Trophoblast cell (in vitro differentiated cells and primary cell): ENCODE measurements around the gene TPK1.

ENCODE experiments used
- DNase-seq, 2 donors: peaks; one replicate each; pipeline ENCODE4 v3.0.0-alpha.2; 2016
- H2AFZ ChIP-seq: 2 replicates; pipeline ENCODE4 v1.6.1; 2013; ENCODE audit warnings: low read length, moderate library complexity, mild to moderate bottlenecking; ENCODE audit not compliant: insufficient read depth, poor library complexity
- H2AK5ac ChIP-seq: 2 replicates; pipeline ENCODE4 v1.6.1; 2013; ENCODE audit warnings: mild to moderate bottlenecking, low read length
- H2BK120ac ChIP-seq: 2 replicates; pipeline ENCODE4 v1.6.1; 2013; ENCODE audit warnings: low read length, mild to moderate bottlenecking, moderate library complexity; ENCODE audit not compliant: insufficient read depth, poor library complexity
- H2BK12ac ChIP-seq: 2 replicates; pipeline ENCODE4 v1.6.1; 2013; ENCODE audit warnings: mild to moderate bottlenecking, low read length, moderate library complexity
- H2BK5ac ChIP-seq: 2 replicates; pipeline ENCODE4 v1.6.1; 2013; ENCODE audit warnings: low read length, low read depth, moderate library complexity, mild to moderate bottlenecking; ENCODE audit not compliant: poor library complexity
- H3K14ac ChIP-seq: 2 replicates; pipeline ENCODE4 v1.6.1; 2013; ENCODE audit warnings: mild to moderate bottlenecking, low read length
- H3K18ac ChIP-seq: 2 replicates; pipeline ENCODE4 v1.6.1; 2013; ENCODE audit warnings: mild to moderate bottlenecking, low read length
- H3K23ac ChIP-seq: 2 replicates; pipeline ENCODE4 v1.6.1; 2013; ENCODE audit warnings: low read length
- H3K27ac ChIP-seq: 2 replicates; pipeline ENCODE4 v1.5.1; 2013; ENCODE audit warnings: low read depth, mild to moderate bottlenecking, inconsistent platforms, low read length, moderate library complexity
- H3K27me3 ChIP-seq: 2 replicates; pipeline ENCODE4 v1.6.1; 2013; ENCODE audit warnings: inconsistent platforms, mild to moderate bottlenecking, low read length, moderate library complexity; ENCODE audit not compliant: insufficient read depth
- H3K36me3 ChIP-seq, 2 experiments: 1 replicate in 1 of 2; 2 replicates in 1 of 2; pipeline ENCODE4 v1.6.1; 2013; ENCODE audit warnings: low read length in 2 of 2, mild to moderate bottlenecking in 2 of 2, moderate library complexity in 1 of 2; ENCODE audit not compliant: insufficient read depth in 2 of 2, control insufficient read depth in 1 of 2
- H3K4ac ChIP-seq: 2 replicates; pipeline ENCODE4 v1.6.1; 2013; ENCODE audit warnings: low read depth, mild to moderate bottlenecking, low read length, moderate library complexity
- H3K4me1 ChIP-seq, 2 experiments: 1 replicate in 1 of 2; 2 replicates in 1 of 2; pipeline ENCODE4 v1.6.1; 2013; ENCODE audit warnings: low read length in 2 of 2, mild to moderate bottlenecking in 2 of 2, moderate library complexity in 1 of 2; ENCODE audit not compliant: insufficient read depth in 2 of 2, control insufficient read depth in 1 of 2
- H3K4me2 ChIP-seq: 2 replicates; pipeline ENCODE4 v1.6.1; 2013; ENCODE audit warnings: inconsistent platforms, mild to moderate bottlenecking, low read length, moderate library complexity
- H3K4me3 ChIP-seq: 2 replicates; pipeline ENCODE4 v1.5.1; 2013; ENCODE audit warnings: mild to moderate bottlenecking, low read depth, low read length, inconsistent platforms
- H3K79me1 ChIP-seq: one replicate; pipeline ENCODE4 v1.6.1; 2013; ENCODE audit warnings: low read length
- H3K79me2 ChIP-seq: 2 replicates; pipeline ENCODE4 v1.6.1; 2013; ENCODE audit warnings: low read length, mild to moderate bottlenecking; ENCODE audit not compliant: control insufficient read depth, insufficient read depth, poor library complexity
- H3K9ac ChIP-seq: 2 replicates; pipeline ENCODE4 v1.6.1; 2013; ENCODE audit warnings: mild to moderate bottlenecking, low read length
- H3K9me3 ChIP-seq: 2 replicates; pipeline ENCODE4 v1.6.1; 2013; ENCODE audit warnings: low read depth, mild to moderate bottlenecking, control low read depth, inconsistent platforms, low read length; ENCODE audit not compliant: insufficient read depth
- H4K12ac ChIP-seq: 2 replicates; pipeline ENCODE4 v1.6.1; 2013; ENCODE audit warnings: low read depth, mild to moderate bottlenecking, low read length, moderate library complexity
- H4K8ac ChIP-seq: 2 replicates; pipeline ENCODE4 v1.6.1; 2013; ENCODE audit warnings: low read depth, mild to moderate bottlenecking, low read length, moderate library complexity
- H4K91ac ChIP-seq: one replicate; pipeline ENCODE4 v1.6.1; 2013; ENCODE audit warnings: low read depth, mild to moderate bottlenecking, low read length, moderate library complexity
- WGBS: extraction: QIAGEN DNeasy Blood & Tissue Kit; methylation state at CpG from one replicate; pipeline ENCODE4 v1.1.7; 2013; ENCODE audit warnings: missing lambda C conversion rate; ENCODE audit not compliant: insufficient read length, insufficient coverage; ENCODE audit errors: extremely low coverage; 5-methylcytosine and 5-hydroxymethylcytosine counted together

TPK1 gene

DNA sequence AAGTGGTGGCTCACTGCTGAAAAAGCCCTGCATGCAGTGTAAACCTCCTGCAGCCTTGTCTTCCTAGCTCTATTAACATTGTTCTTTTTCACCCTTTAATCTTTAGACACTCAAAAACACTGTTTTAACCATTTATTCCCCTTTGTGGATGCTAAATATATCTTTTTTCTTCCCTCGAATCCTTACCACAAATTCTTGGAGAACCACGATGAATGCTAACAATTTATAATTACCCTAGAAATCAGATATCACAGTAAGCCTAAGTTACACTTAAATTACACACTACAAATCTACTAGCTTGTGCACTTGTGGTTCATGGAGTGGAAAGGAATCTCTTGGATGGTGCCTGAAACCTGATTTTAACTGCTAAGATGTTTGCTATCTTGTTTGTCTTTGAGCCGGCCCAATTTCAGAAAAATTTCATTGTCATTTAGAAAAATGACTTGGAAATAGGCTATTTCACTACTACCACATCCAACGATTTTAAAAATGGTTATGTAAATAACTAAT lies 307.3 kb downstream of the TPK1 start:
- H3K4ac ChIP-seq, result no peak overlapping the region
- no peak overlapping the region for H3K4me2 ChIP-seq
- H4K8ac ChIP-seq, result no peak overlapping the region
- no peak overlapping the region for H3K4me3 ChIP-seq
- WGBS, result 100% methylated on average over 1 of the region's 4 CpGs
- no peaks in the 10 kb centered on the region for H3K79me1 ChIP-seq
- no peak overlapping the region for H2BK5ac ChIP-seq
- no peak overlapping the region for H2AK5ac ChIP-seq
- no peak overlapping the region for H2BK12ac ChIP-seq
- DNase-seq, result no peak
- H3K23ac ChIP-seq, result no peak overlapping the region
- H3K36me3 ChIP-seq, result no peaks in the 10 kb centered on the region
- no peak overlapping the region for H3K14ac ChIP-seq
- no peak overlapping the region for H2BK120ac ChIP-seq
- H3K79me2 ChIP-seq, result no peaks in the 10 kb centered on the region
- H3K18ac ChIP-seq, result no peak overlapping the region
- no peaks in the 10 kb centered on the region for H3K9me3 ChIP-seq
- H4K12ac ChIP-seq, result no peak overlapping the region
- no peak overlapping the region for H4K91ac ChIP-seq
- H2AFZ ChIP-seq, result no peak overlapping the region
- no peak overlapping the region for H3K9ac ChIP-seq
- H3K27me3 ChIP-seq, result no peaks in the 10 kb centered on the region
- no peak overlapping the region for H3K27ac ChIP-seq
- H3K4me1 ChIP-seq, result no peaks in the 10 kb centered on the region

DNA sequence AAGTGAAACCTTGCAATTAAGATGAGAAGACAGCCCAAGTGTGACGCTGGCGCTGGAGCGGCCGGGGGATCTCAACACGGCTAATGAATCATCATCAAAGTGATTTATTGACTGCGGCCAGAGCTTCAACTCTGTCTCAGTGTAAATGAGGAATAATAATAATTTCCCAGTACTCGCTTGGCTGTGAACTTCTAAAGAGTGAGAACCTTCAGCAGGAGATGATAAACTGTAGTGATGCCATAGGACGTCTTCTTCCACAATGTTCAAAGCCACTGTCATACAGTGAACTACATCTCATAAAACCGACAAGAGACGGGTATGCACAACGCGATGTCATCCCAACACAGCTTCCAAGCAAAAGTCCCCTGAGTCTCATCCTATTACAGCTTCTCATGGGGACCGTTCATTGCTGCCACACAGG lies 308.8 kb downstream of the TPK1 start:
- Histone ChIP-seq H4K8ac (no peak overlapping the region), H4K91ac (no peak overlapping the region), H2BK12ac (no peak overlapping the region), H3K9ac (no peak overlapping the region), H3K27ac (no peak overlapping the region), H3K4me2 (no peak overlapping the region), H3K36me3 (no peaks in the 10 kb centered on the region), H3K14ac (no peak overlapping the region), H3K4me3 (no peak overlapping the region), H3K4ac (no peak overlapping the region), H3K27me3 (no peaks in the 10 kb centered on the region), H2BK5ac (no peak overlapping the region), H2BK120ac (no peak overlapping the region), H3K23ac (no peak overlapping the region), H3K9me3 (no peaks in the 10 kb centered on the region), H3K79me2 (no peaks in the 10 kb centered on the region), H3K79me1 (no peaks in the 10 kb centered on the region), H2AFZ (no peak overlapping the region), H4K12ac (no peak overlapping the region), H2AK5ac (no peak overlapping the region), H3K18ac (no peak overlapping the region), H3K4me1 (no peaks in the 10 kb centered on the region)
- WGBS, result no CpG with 5 or more reads among the region's 13 CpGs
- DNase-seq, result no peak

DNA sequence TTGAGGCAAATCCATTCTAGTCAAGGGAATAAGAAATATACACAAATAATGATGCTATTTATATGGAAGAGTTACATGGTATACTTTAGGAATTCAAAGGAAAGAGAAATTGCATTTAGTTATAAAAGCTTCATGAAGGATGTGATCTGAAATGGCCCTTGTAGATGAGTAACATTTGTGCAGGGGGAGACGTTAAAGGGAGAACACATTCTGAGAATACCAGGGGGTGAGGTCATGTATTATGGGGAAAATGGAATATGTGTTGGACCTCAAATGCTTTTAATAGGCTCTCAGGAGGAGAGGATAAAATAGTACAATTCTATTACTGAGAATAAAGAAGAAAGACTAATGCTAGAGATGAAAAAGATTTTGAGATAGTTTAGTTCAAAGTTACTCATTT lies 309.9 kb downstream of the TPK1 start:
- Histone ChIP-seq H3K36me3 (no peaks in the 10 kb centered on the region), H2AK5ac (no peak overlapping the region), H3K23ac (no peak overlapping the region), H4K12ac (no peak overlapping the region), H3K79me1 (no peaks in the 10 kb centered on the region), H3K4ac (no peak overlapping the region), H3K9ac (no peak overlapping the region), H3K4me3 (no peak overlapping the region), H3K27me3 (no peaks in the 10 kb centered on the region), H2BK12ac (no peak overlapping the region), H3K4me2 (no peak overlapping the region), H3K27ac (no peak overlapping the region), H3K79me2 (no peaks in the 10 kb centered on the region), H3K9me3 (no peaks in the 10 kb centered on the region), H2AFZ (no peak overlapping the region), H4K91ac (no peak overlapping the region), H3K14ac (no peak overlapping the region), H3K18ac (no peak overlapping the region), H2BK5ac (no peak overlapping the region), H2BK120ac (no peak overlapping the region), H3K4me1 (no peaks in the 10 kb centered on the region), H4K8ac (no peak overlapping the region)
- WGBS, result no CpG with 5 or more reads among the region's 1 CpG
- DNase-seq, result no peak

DNA sequence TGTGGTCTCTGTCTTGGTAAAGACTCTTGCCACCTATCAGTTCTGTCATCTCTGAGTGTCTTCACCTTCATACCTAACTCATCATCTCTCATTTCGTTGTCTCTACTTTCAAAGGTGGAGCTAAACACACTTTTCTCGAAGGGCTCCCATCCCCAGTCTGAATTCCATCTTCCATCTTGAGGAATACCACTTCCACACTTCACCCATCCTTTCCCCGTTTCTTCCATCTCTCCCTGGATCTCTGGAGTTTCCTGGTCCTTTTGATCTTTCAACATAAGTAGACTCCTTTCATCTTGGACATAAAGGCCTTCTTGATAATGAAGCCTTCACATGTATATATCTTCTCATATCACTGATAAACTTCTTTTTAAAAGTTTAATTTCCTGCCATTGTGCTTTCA lies 311.6 kb downstream of the TPK1 start:
- no peak overlapping the region for H2BK120ac ChIP-seq
- H3K36me3 ChIP-seq, result no peaks in the 10 kb centered on the region
- no peak overlapping the region for H2AFZ ChIP-seq
- H3K14ac ChIP-seq, result no peak overlapping the region
- H3K79me2 ChIP-seq, result no peaks in the 10 kb centered on the region
- no peak overlapping the region for H3K23ac ChIP-seq
- no peaks in the 10 kb centered on the region for H3K4me1 ChIP-seq
- no peak overlapping the region for H2BK5ac ChIP-seq
- no peak overlapping the region for H4K12ac ChIP-seq
- H2AK5ac ChIP-seq, result no peak overlapping the region
- WGBS, result no CpG with 5 or more reads among the region's 3 CpGs
- no peak for DNase-seq
- no peaks in the 10 kb centered on the region for H3K9me3 ChIP-seq
- H3K79me1 ChIP-seq, result no peaks in the 10 kb centered on the region
- H3K18ac ChIP-seq, result no peak overlapping the region
- H3K9ac ChIP-seq, result no peak overlapping the region
- H4K8ac ChIP-seq, result no peak overlapping the region
- no peak overlapping the region for H4K91ac ChIP-seq
- no peak overlapping the region for H3K27ac ChIP-seq
- no peak overlapping the region for H3K4me2 ChIP-seq
- H2BK12ac ChIP-seq, result no peak overlapping the region
- no peak overlapping the region for H3K4ac ChIP-seq
- no peak overlapping the region for H3K4me3 ChIP-seq
- no peaks in the 10 kb centered on the region for H3K27me3 ChIP-seq
